A172 (cell line): Measurements from ENCODE around the gene CCDC154. TPM values are rescaled to one million over a fixed set of nuclear protein-coding genes. Genes with fewer than 3 reads are reported as not detected.

Experiments used
- DNase-seq: peaks from one replicate; pipeline ENCODE4 v3.0.0-alpha.2; 2015; ENCODE audit warnings: low spot score
- total RNA-seq: library from RNA; depleted of rRNA; stranded (reverse); fragments of >200 nt; shearing (Covaris generic); gene quantifications from 2 replicates; pipeline ENCODE4 v1.2.3, GENCODE V29; 2014; rRNA removed

The CCDC154 gene
- total RNA-seq, 1 experiment from 2014 or later = 0.03 TPM

GRCh38 chr16:1393613-1394176 is 50.7 kb downstream of the CCDC154 start:
- DNase-seq = no peak

DNA sequence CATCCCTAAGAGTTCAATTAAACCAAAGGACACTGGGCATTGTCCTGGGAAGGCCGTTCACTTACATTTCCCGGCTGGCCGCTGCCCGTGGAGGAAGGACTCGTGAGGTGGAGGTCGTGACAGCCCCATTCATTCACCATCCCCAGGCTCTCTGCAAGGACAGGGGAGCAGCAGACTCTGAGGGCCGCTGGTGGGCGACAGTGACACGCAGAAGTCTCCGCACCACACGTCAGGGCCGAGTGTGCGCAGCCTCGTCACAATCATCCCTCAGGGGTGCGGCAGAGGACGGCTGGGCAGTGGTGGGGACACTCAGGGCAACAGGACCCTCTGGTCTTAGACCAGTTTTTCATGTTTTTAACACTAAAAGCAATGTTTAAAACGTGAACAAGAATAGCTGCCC is 51.5 kb downstream of the CCDC154 start:
- DNase-seq = no peak

- DNase-seq = no peak
Observed at GRCh38 chr16:1390239-1390779, 54.0 kb downstream of the CCDC154 start.

- DNase-seq = no peak
Observed at GRCh38 chr16:1389762-1390161, 54.6 kb downstream of the CCDC154 start.

- DNase-seq = no peak
Observed at GRCh38 chr16:1387331-1387730, 57.0 kb downstream of the CCDC154 start.

- DNase-seq = no peak
Observed at GRCh38 chr16:1385232-1385631, 59.1 kb downstream of the CCDC154 start.

Other genes starting within 250 kb of the CCDC154 start
- gene TPSG1, start 219.3 kb downstream of the CCDC154 start, total RNA-seq = 2.9 and 4.3 TPM in 2 replicates
- gene TPSB2, start 214.4 kb downstream of the CCDC154 start, total RNA-seq = 1.1 TPM in 1 of 2 replicates, not detected in the other
- gene TPSAB1, start 203.9 kb downstream of the CCDC154 start, total RNA-seq = 2.1 and 4.0 TPM in 2 replicates
- not detected in 2 replicates for gene TPSD1, start 188.5 kb downstream of the CCDC154 start, total RNA-seq
- gene UBE2I, start 134.9 kb downstream of the CCDC154 start, total RNA-seq = 102 and 117 TPM in 2 replicates
- 2.4 and 10.3 TPM in 2 replicates for gene BAIAP3, start 110.9 kb downstream of the CCDC154 start, total RNA-seq
- gene TSR3, start 92.7 kb downstream of the CCDC154 start, total RNA-seq = 179 TPM in 2 replicates
- 45.8 and 61.0 TPM in 2 replicates for gene GNPTG, start 92.6 kb downstream of the CCDC154 start, total RNA-seq
- 25.5 and 31.6 TPM in 2 replicates for gene UNKL, start 29.9 kb downstream of the CCDC154 start, total RNA-seq
- gene UQCC4, start 23.8 kb downstream of the CCDC154 start, total RNA-seq = 38.6 and 45.1 TPM in 2 replicates
- gene PERCC1, start 13.5 kb downstream of the CCDC154 start, total RNA-seq = not detected in 2 replicates
- gene CLCN7, start 30.5 kb upstream of the CCDC154 start, total RNA-seq = 79.9 and 86.3 TPM in 2 replicates
- not detected in 2 replicates for gene PTX4, start 44.4 kb upstream of the CCDC154 start, total RNA-seq
- 20.9 and 28.8 TPM in 2 replicates for gene TELO2, start 48.8 kb upstream of the CCDC154 start, total RNA-seq
- gene TMEM204, start 89.1 kb upstream of the CCDC154 start, total RNA-seq = 0.17 TPM in 1 of 2 replicates, not detected in the other
- 9.7 and 15.6 TPM in 2 replicates for gene IFT140, start 167.5 kb upstream of the CCDC154 start, total RNA-seq
- 7.0 and 8.1 TPM in 2 replicates for gene CRAMP1, start 167.8 kb upstream of the CCDC154 start, total RNA-seq
- 120 and 149 TPM in 2 replicates for gene JPT2, start 233.7 kb upstream of the CCDC154 start, total RNA-seq